Type B pancreatic cell (in vitro differentiated cells): ENCODE data around the gene DCTN5. TPM values are rescaled to one million over a fixed set of nuclear protein-coding genes. Genes with fewer than 3 reads are reported as not detected.
A peak's percentile ranks its signal among the peaks of the same experiment; 100 is the strongest.

Source experiments
- DNase-seq: peaks from one replicate; pipeline ENCODE4 v3.0.0; 2021; ENCODE audit warnings: mixed read lengths; ENCODE audit not compliant: unreplicated experiment; ENCODE audit errors: extremely low spot score
- H3K27ac Mint-ChIP-seq: 2 replicates; pipeline ENCODE4 v1.8.0; 2021; ENCODE audit warnings: mild to moderate bottlenecking, mixed read lengths
- H3K27me3 Mint-ChIP-seq: 2 replicates; pipeline ENCODE4 v1.8.0; 2021; ENCODE audit warnings: mixed read lengths
- H3K36me3 Mint-ChIP-seq: 2 replicates; pipeline ENCODE4 v1.8.0; 2021; ENCODE audit warnings: mixed read lengths
- H3K4me1 Mint-ChIP-seq: one replicate; pipeline ENCODE4 v1.8.0; 2021; ENCODE audit warnings: mixed read lengths; ENCODE audit not compliant: unreplicated experiment
- H3K4me3 Mint-ChIP-seq: 2 replicates; pipeline ENCODE4 v1.8.0; 2021; ENCODE audit warnings: mild to moderate bottlenecking, mixed read lengths
- H3K9me3 Mint-ChIP-seq: 2 replicates; pipeline ENCODE4 v1.8.0; 2021; ENCODE audit warnings: mixed read lengths
- total RNA-seq: library from RNA; stranded (reverse); gene quantifications from 2 replicates; pipeline ENCODE4 v1.2.1, GENCODE V29; 2021; ENCODE audit warnings: low replicate concordance
- TF ChIP-seq, protein P1 (sequence below): fragments of 200-600 bp; sonication (generic); conservative IDR thresholded peaks from 2 replicates; pipeline ENCODE4 v1.5.0; 2021; ENCODE audit warnings: antibody characterized with exemption, mild to moderate bottlenecking

DCTN5 gene
- total RNA-seq, 1 donor from 2014 or later = 78.3 TPM

- no peak overlapping the region for H3K4me3 Mint-ChIP-seq
- H3K9me3 Mint-ChIP-seq = no peaks in the 10 kb centered on the region
- TF ChIP-seq, protein P1, sequence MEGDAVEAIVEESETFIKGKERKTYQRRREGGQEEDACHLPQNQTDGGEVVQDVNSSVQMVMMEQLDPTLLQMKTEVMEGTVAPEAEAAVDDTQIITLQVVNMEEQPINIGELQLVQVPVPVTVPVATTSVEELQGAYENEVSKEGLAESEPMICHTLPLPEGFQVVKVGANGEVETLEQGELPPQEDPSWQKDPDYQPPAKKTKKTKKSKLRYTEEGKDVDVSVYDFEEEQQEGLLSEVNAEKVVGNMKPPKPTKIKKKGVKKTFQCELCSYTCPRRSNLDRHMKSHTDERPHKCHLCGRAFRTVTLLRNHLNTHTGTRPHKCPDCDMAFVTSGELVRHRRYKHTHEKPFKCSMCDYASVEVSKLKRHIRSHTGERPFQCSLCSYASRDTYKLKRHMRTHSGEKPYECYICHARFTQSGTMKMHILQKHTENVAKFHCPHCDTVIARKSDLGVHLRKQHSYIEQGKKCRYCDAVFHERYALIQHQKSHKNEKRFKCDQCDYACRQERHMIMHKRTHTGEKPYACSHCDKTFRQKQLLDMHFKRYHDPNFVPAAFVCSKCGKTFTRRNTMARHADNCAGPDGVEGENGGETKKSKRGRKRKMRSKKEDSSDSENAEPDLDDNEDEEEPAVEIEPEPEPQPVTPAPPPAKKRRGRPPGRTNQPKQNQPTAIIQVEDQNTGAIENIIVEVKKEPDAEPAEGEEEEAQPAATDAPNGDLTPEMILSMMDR = no peak
- peaks cover 15% of the 10 kb centered on the region for H3K36me3 Mint-ChIP-seq
- no peaks in the 10 kb centered on the region for H3K27me3 Mint-ChIP-seq
- H3K4me1 Mint-ChIP-seq = peaks cover 9% of the 10 kb centered on the region
- DNase-seq = no peak
- H3K27ac Mint-ChIP-seq = no peak overlapping the region
These were observed 50.4 kb downstream of the DCTN5 start for GRCh38 chr16:23691483-23692189.

- Mint-ChIP-seq H3K27ac (no peak overlapping the region), H3K4me1 (peaks cover 9% of the 10 kb centered on the region), H3K36me3 (peaks cover 11% of the 10 kb centered on the region), H3K9me3 (no peaks in the 10 kb centered on the region), H3K27me3 (no peaks in the 10 kb centered on the region), H3K4me3 (no peak overlapping the region)
- TF ChIP-seq, protein P1 = no peak
- DNase-seq = no peak
These were observed 51.0 kb downstream of the DCTN5 start for GRCh38 chr16:23692190-23692837.

GRCh38 chr16:23694265-23694643, 53.0 kb downstream of the DCTN5 start:
- peak overlapping the region; percentile 77 for H3K4me3 Mint-ChIP-seq
- H3K4me1 Mint-ChIP-seq = peaks cover 9% of the 10 kb centered on the region
- H3K27me3 Mint-ChIP-seq = no peaks in the 10 kb centered on the region
- no peak overlapping the region for H3K27ac Mint-ChIP-seq
- TF ChIP-seq, protein P1 = no peak
- no peaks in the 10 kb centered on the region for H3K9me3 Mint-ChIP-seq
- no peak for DNase-seq
- peaks cover under 1% of the 10 kb centered on the region for H3K36me3 Mint-ChIP-seq

GRCh38 chr16:23694644-23695373, 53.5 kb downstream of the DCTN5 start:
- Mint-ChIP-seq H3K4me3 (peak overlapping the region; percentile 77), H3K9me3 (no peaks in the 10 kb centered on the region), H3K36me3 (no peaks in the 10 kb centered on the region), H3K27ac (peak overlapping the region; percentile 8), H3K4me1 (peaks cover 9% of the 10 kb centered on the region), H3K27me3 (no peaks in the 10 kb centered on the region)
- DNase-seq = no peak
- TF ChIP-seq, protein P1 = no peak

DNA sequence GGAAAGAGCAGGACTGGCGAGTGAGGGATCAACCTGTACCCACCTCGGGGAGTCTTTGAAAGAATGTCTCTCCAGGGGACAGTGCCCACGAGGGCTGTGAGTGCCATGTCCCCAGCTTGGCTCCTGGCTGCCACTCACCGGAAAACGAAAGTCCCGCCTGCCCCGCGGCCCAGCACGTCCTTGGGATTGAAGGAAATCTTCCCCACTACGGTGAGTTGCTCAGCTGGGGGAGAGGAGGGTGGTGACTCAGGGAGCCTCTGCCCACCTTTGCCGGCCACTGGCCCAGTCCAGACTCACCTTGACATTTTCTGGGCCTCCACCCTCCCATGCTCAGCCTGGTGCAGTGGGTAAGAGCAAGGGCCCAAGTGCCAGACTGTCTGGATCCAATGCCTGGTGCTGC, 54.5 kb downstream of the DCTN5 start:
- TF ChIP-seq, protein P1 = no peak
- Mint-ChIP-seq H3K4me1 (peaks cover 13% of the 10 kb centered on the region), H3K9me3 (no peaks in the 10 kb centered on the region), H3K36me3 (no peaks in the 10 kb centered on the region), H3K4me3 (no peak overlapping the region), H3K27me3 (peaks cover 2% of the 10 kb centered on the region), H3K27ac (no peak overlapping the region)
- no peak for DNase-seq
